GM19438 (cell line): Measurements from ENCODE around the gene NAPSA.

Experiments used
- ATAC-seq: cut with Tn5 transposase; IDR thresholded peaks from one replicate; pipeline ENCODE4 v1.9.1; 2021; ENCODE audit warnings: low read depth; ENCODE audit not compliant: unreplicated experiment

The NAPSA gene

GRCh38 chr19:50384685-50385535, 19.5 kb upstream of the NAPSA start:
- ATAC-seq: no peak

- ATAC-seq: peak; percentile 79
These were observed 18.6 kb upstream of the NAPSA start, which contains the start of gene POLD1 for GRCh38 chr19:50383852-50384684. TSS of gene POLD1 (plus strand) at chr19:50384347. CDS start at chr19:50398852, 14,505 bp downstream.

DNA sequence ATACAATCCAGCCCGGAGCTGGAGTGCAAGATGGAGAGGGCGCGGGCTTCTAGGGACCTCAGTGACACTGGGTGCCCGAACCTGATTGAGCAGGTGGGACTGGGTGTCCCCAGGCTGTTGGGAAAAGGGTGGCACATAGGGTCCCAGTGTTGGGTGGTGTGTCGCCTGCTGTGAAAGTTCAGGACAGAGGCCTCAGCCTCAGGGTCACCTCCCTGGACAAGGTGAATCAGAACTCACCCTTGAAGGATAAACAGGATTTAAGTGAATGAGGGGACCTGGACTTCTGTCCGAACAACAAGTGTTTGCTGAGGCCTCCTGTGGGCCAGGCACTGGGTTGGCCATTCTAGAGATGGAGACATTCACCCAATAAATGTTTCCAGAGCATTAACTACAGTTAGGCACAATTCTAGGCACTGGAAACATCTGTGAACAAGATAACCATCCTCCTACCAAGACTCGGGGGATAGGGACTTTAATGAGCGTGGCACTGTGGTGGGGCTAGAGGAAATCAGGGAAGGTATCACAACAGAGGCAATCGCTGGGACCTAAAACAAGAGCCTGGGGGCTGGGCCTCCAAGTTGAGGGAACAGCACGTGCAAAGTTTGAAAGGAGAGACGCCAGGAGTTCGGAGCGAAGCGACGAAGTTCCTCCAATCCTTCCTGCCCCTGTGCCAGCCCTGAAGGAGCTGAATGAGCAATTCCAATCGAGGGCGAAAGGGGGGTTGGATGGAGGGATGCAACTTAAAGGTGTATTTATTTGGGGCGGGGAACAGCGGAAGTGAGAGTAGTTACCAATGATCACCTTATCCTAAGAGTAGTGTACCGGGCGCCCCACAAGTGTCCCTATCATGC, 17.8 kb upstream of the NAPSA start:
- ATAC-seq: no peak

GRCh38 chr19:50381881-50382729, 16.7 kb upstream of the NAPSA start:
- ATAC-seq: no peak

DNA sequence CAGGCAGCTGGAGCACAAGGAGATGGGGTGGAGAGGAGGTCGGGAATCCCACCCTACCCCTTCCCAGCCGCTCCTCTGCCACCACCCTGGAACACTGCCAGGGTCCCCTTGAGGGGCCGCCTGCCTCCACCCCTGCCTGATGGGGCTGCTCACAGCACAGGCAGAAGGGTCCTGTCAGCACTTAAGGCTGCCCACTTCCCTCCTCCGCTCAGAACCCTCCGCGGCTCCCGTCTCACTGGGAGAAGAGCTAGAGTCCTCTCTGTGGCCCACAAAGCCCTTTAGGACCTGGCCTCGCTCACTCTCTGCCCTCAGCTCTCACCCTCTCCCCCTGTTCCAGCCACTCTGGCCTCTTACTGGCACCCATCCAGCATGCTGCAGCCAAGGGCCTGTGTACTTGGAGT, 15.3 kb upstream of the NAPSA start:
- ATAC-seq: no peak

DNA sequence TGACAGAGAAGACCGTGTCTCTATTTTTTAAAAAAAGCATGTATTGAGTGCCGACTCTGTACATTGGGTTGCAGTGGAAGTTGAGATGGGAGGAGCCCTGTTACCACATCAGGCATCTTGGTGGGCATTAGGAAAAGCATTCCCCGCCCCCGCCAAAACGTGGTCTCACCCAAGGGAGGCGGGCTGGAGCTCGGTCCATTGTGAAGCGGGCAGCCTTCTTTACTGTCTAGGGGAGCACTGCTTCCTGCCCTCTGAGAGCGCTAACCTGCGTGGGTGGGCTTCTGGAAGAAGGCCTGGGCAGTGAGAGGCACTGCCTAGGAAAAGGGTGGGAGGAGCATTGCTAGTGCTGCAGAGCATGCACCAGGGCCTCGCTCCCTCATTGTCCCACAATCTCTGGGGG, 14.7 kb upstream of the NAPSA start:
- no peak for ATAC-seq

- no peak for ATAC-seq
These were observed 14.2 kb upstream of the NAPSA start for GRCh38 chr19:50379602-50380001.

GRCh38 chr19:50378863-50379236, 13.4 kb upstream of the NAPSA start:
- no peak for ATAC-seq

- no peak for ATAC-seq
These were observed 12.9 kb upstream of the NAPSA start for GRCh38 chr19:50378169-50378862.

DNA sequence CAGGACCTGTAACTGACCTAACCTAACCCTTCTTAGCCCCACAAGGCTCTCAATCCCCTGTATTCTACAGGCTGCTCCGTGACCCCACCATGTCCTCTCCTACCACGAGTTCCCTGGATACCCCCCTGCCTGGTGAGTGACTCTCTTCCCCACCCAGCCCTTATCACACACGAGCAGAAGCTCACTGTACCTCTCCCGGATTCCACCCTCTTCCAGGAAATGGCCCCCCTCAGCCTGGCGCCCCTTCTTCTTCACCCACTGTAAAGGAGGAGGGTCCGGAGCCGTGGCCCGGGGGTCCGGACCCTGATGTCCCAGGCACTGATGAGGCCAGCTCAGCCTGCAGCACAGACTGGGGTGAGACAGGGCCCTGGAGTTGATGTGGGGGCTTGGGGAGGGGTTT, 12.1 kb upstream of the NAPSA start:
- ATAC-seq: no peak

DNA sequence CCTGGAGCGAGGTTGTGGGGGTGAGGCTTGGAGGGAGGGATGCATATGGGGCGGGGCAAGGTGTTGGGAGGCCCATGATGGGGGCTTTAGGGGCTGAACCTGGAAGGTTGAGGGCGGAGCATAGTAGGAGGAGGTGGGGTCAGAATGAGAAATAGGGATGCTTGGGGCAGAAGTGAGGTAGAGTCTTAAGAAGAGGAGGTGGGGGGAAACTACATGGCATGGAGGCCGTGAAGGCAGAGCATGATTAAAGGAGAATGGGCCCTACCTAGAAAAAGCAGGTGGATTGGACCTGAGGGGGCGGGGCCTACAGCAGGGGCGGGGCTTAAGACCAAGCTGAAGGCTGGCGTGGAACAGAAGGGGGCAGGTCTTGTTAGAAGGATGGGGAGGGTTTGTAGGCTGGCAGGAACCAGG, 11.6 kb upstream of the NAPSA start:
- no peak for ATAC-seq

DNA sequence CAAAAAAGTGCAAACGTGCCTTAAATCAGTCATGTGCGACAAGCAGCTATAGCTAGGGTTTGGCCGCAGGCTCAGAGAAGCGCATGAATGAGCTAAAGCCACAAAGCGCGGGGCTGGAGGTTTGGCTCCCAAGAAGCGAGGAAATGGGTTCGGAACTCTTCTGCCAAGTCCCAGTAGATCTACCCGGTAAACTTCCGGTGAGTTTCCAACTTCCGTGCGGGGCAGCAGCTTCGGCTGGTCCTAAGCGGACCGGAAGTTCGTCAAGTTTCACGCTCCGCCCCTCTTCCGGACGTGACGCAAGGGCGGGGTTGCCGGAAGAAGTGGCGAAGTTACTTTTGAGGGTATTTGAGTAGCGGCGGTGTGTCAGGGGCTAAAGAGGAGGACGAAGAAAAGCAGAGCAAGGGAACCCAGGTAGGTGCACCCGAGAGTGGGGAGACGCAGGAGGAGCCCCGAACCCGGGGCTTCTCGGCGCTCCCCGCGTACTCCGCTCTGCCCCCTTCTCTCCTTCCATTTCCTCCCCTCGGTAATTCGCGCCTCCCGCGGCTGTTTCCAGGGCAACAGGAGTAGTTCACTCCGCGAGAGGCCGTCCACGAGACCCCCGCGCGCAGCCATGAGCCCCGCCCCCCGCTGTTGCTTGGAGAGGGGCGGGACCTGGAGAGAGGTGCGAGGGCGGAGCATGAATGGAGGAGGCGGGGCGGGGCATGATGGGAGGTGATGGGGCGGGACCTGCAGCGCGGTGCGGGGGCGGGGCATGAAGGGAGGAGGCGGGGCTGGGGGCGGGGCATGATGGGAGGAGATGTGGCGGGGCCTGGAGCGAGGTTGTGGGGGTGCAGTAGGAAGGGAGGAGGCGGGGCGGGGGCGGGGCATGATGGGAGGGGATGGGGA, 11.0 kb upstream of the NAPSA start, which contains the start of gene NR1H2:
Gene NR1H2 (plus strand): TSS at position 292 of the 885 bp plus-strand sequence. CDS start 1,149 bp downstream, outside the sequence.
- peak; percentile 79 for ATAC-seq

DNA sequence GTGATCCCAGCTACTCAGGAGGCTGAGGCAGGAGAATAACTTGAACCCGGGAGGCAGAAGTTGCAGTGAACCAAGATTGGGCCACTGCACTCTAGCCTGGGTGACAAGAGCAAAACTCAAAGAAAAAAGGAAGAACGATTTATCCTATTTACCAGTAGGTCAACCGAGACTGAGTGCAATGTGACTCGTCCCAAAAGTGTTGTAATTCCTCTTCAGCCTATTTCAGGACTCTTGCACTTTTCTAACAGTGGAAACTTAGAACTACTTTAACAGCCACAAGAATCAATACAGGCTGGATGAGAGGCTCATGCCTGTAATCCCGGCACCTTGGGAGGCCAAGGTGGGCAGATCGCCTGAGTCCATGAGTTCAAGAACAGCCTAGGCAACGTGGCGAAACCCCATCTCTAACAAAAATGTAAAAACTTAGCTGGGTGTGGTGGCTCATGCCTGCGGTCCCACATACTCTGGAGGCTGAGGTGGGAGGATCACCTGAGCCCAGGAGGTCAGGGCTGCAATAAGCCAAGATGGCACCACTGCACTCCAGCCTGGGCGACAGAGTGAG, 6.6 kb upstream of the NAPSA start:
- ATAC-seq: no peak

DNA sequence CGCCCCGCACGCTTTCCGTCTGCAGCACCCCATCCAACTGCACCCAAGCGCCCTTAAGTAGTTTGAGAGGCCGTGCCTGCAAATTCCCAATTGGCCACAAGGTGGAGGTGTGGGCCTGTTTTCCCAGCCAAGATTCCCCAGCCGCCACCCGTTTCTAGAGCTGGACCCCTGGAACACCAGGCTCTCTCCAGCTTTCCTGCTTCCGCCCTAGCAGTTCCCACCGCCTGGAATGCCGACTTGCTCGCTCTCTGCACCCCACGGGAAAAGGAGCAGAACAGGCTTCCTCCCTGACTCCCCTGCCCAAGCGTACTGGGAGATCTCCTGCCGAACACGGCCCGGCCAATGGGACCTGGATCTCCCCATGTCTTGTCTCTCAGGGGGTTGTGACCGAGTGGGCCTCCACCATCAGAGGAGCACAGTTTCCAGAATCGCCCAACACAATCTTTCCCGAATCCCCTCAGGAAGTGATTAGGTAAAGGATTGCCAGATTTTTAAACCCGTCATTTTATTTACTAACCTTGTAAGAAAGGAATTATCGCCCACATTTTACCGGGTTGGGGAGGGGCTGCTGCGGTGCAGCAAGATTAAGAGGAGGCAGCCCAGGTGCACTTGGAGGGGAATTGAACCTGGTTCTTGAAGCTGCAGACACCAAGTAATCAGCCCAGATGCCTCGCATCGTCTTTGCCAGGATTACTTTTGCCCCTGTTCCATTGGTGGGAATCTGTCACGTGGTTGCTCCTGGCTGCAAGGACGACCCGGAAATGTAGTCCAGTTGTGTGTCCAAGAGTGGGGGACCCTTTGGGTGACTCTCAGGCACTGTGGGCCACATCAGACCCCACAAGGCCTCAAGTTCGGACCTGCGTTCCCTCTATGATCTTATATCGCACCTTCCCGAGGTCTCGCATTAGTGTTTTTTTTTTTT, 3.5 kb upstream of the NAPSA start:
- ATAC-seq: no peak

DNA sequence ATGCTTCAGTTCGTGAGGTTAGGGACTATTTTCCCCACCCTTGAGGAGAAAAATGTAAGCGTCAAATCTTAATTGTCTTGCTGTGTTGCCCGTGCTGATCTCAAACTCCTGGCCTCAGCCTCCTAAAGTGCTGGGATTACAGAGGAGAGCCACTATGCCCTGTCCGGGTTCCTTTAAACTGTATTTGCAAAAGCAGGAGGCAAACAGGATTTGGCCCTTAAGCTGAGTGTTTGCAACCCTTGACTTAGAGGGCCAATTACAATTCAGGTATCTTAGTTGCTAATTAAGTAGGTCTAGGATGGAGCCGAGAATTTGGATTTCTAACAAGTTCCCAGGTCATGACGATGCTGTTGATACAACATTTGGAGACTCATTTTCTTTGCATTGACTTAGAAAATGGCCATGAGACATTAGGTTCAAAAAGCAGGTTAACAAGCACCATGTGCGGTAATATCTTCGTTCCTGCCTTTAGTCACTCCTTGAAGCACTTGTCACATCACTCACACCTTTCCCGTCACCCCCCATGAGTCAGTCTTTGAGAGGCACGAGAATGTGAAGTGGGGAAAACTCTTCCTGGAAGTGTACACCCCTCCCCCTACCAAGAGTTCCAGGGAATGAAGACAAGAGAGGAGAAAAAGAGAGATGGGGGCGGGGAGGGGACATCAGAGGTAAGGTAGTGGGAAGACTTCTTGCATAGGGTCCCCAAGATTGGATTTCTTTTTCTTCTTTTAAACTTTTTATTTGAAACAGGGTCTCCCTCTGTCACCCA, 2.6 kb downstream of the NAPSA start:
- no peak for ATAC-seq

- no peak for ATAC-seq
These were observed 3.4 kb downstream of the NAPSA start for GRCh38 chr19:50362030-50362412.
